Ovary (tissue), 9 donors: ENCODE measurements around the gene LOXL1. TPM values are rescaled to one million over a fixed set of nuclear protein-coding genes. Genes with fewer than 3 reads are reported as not detected.

Experiments used
- DNase-seq, 5 donors: peaks; one replicate each; pipeline ENCODE4 v3.0.0-alpha.2; 2019 to 2020
- H3K27ac ChIP-seq, 2 donors: fragments of 200-600 bp; one replicate each; pipeline versions ENCODE4 v1.5.1 to v1.8.0; 2019 to 2022
- H3K27me3 ChIP-seq: fragments of 200-600 bp; one replicate; pipeline ENCODE4 v1.8.0; 2022
- H3K36me3 ChIP-seq: fragments of 200-600 bp; sonication (generic); one replicate; pipeline ENCODE4 v1.5.1; 2019
- H3K4me1 ChIP-seq: one replicate; pipeline ENCODE4 v1.8.1; 2013; ENCODE audit warnings: mild to moderate bottlenecking, moderate library complexity; ENCODE audit not compliant: insufficient read depth
- H3K4me3 ChIP-seq: fragments of 200-600 bp; sonication (generic); one replicate; pipeline ENCODE4 v1.5.1; 2017
- H3K9me3 ChIP-seq, 2 donors: fragments of 200-600 bp in 1 of 2; sonication (generic) in 1 of 2; one replicate each; pipeline versions ENCODE4 v1.5.1 to v1.8.1; 2013 to 2019; ENCODE audit warnings: mild to moderate bottlenecking in 1 of 2, moderate library complexity in 1 of 2
- EP300 ChIP-seq: sonication (generic); formaldehyde crosslinking; IDR thresholded peaks from one replicate; pipeline ENCODE4 v1.6.1; 2017; ENCODE audit warnings: antibody characterized with exemption
- POLR2A ChIP-seq: fragments of 450-650 bp; IDR thresholded peaks from one replicate; pipeline ENCODE4 v1.6.1; 2017; ENCODE audit warnings: antibody characterized with exemption, mild to moderate bottlenecking, moderate library complexity
- WGBS, 3 donors: extraction: QIAGEN DNeasy Blood & Tissue Kit in 1 of 3; methylation state at CpG; one replicate each; pipeline versions ENCODE4 v1.1.5 to v1.1.7; 2013 to 2017; 5-methylcytosine and 5-hydroxymethylcytosine counted together
- intact Hi-C, 4 donors: fragments of 100-400 bp; cut with DNase I; formaldehyde crosslinking; loops; one replicate each; pipeline versions ENCODE4 v1.11.0 to v1.15.1; 2022 to 2023
- polyA plus RNA-seq, 2 donors: library from polyadenylated mRNA; stranded (reverse); fragments of 200-250 nt in 1 of 2; fragments of 350-450 nt in 1 of 2; fragmentation: Illumina TruSeq in 1 of 2; extraction: RNeasy Lipid Tissue Mini Kit (QIAGEN cat#74804) in 1 of 2; gene quantifications; one replicate each; pipeline ENCODE4 v1.2.3, GENCODE V29; 2013 to 2014
- total RNA-seq, 7 donors: library from RNA; depleted of rRNA in 2 of 7; stranded (reverse); fragments of >200 nt in 2 of 7; fragmentation: NEBNext Ultra II Directional in 3 of 7; extraction: Animal tissue kit (Norgen Biotek cat#: 25700) in 3 of 7; gene quantifications; one replicate each; pipeline versions ENCODE4 v1.1.0 to v1.2.4, GENCODE V29; 2016 to 2023
- TF ChIP-seq, protein P1 (sequence below), 3 donors: fragments of 450-650 bp in 2 of 3; fragments of 200-600 bp in 1 of 3; IDR thresholded peaks; one replicate each; pipeline versions ENCODE4 v1.5.1 to v1.8.0; 2016 to 2022; ENCODE audit warnings: antibody characterized with exemption in 3 of 3, mild to moderate bottlenecking in 1 of 3
- donor health status: DM: no; HTN: no; CAD: no; lungs with moderate emphysema.
- donor health status: DM: no; HTN: no; CAD: no.
- donor health status: Bipolar disorder and iron deficiency.
- donor health status: DM: yes; HTN: yes; CAD: no.
- donor health status: DM: no; HTN: no; CAD: no.
- donor health status: DM: yes; HTN: yes; CAD: no.

LOXL1 gene
- total and polyA plus RNA-seq, 9 donors = 10.1 to 33.8 (median 17.7) TPM

DNA sequence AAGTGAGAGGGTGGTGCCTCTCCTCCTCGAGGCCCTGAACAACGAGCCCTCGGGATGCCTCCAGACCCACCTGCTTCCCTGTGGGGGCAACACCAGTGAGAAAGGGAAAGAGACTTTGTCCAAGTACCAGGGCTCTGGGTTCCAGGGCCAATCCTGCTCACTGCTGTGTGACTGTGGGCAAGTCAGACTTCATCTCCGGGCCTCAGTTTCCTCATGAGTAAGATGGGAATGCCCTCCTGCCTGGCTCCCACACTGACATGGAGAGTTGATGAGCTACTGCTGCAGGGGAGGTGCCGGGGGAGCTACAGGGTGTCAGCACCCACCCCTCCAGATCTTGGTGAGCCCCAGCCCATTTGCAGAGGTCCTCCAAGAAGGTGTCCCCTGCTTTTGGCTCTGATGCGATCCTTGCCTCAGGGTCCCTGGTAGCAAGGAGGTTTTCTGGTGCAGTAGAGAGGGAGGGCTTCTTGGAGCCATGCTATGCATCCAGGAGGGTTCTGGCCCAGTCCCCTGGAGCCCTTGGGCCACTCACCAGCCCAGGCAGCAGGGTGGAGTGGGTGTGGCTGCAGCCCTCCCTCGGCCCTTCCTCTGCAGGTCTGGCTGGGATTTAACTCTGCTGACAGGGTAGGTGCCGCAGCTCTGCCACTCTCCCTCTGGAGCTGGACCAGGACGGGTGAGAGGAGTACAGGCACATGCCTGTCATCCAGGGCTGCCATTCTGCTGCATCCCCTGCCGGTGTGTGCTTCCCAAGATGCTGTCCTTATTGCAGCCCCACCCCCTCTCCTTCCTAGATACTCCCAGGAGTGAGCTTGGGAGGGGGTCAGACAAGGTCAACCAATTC lies 26.9 kb downstream of the LOXL1 start:
- Histone ChIP-seq H3K36me3 (no peaks in the 10 kb centered on the region), H3K4me3 (no peak overlapping the region), H3K27ac (peak overlapping the region; percentile 68 to 97), H3K9me3 (no peaks in the 10 kb centered on the region), H3K4me1 (peaks cover 12% of the 10 kb centered on the region), H3K27me3 (no peaks in the 10 kb centered on the region)
- TF ChIP-seq POLR2A (no peak), EP300 (no peak)
- TF ChIP-seq, protein P1, sequence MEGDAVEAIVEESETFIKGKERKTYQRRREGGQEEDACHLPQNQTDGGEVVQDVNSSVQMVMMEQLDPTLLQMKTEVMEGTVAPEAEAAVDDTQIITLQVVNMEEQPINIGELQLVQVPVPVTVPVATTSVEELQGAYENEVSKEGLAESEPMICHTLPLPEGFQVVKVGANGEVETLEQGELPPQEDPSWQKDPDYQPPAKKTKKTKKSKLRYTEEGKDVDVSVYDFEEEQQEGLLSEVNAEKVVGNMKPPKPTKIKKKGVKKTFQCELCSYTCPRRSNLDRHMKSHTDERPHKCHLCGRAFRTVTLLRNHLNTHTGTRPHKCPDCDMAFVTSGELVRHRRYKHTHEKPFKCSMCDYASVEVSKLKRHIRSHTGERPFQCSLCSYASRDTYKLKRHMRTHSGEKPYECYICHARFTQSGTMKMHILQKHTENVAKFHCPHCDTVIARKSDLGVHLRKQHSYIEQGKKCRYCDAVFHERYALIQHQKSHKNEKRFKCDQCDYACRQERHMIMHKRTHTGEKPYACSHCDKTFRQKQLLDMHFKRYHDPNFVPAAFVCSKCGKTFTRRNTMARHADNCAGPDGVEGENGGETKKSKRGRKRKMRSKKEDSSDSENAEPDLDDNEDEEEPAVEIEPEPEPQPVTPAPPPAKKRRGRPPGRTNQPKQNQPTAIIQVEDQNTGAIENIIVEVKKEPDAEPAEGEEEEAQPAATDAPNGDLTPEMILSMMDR (IDR thresholded peaks at IDR 0.05) = no peak
- WGBS, 3 donors = 64 to 80% (median 74%) methylated on average over 9 to 10 of the region's 10 CpGs
- intact Hi-C loops = loop anchor here in 2 of 4 donors (10.0 kb wide), 2 partner anchors 352 to 362 kb away; no protein-coding TSS in a partner anchor
- peak in 1 of 5 donors; percentile 37 for DNase-seq

DNA sequence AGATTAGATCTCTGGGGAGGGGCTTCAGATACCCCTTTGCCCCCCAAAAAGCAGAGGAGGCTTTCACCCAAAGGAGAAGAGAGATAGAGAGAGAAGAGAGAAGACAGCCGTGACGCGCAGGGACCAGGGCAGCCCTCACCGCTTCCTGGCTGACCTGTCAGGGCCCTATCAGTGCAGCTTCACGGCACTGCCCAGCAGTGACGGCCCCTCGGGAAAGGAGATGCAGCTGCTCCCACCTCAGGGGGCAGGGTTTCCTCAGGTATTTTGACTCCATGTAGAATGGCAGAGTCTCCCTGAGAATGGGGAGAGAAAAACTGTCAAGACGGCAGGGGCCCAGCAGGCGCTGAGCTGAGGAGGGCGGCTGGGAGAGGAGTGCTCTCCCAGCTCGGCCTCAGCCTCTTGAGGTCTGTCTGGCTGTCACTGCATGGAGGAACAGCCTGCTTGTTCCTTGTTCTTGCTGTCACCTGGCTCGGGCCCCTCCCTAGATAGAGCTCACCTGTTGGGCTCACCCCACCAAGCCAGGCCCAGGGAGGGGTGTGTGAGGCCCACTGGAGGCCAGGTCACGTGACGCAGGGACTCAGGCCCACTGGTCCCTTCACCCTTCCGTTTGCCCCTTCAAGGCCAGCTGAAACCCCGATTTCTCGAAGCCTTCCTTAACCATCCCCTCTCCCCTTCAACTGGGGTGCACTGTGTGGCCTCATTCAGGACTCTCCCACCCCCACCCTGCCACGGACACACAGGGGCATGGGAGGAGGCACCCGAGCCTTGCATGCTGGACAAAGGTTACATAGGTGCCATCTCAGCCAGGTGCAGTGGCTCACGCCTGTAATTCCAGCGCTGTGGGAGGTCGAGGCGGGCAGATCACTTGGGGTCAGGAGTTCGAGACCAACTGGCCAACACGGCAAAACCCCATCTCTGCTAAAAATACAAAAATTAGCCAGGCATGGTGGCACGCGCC lies 28.2 kb downstream of the LOXL1 start:
- peaks cover 12% of the 10 kb centered on the region for H3K4me1 ChIP-seq
- intact Hi-C loops = loop anchor here in 2 of 4 donors (10.0 kb wide), 2 partner anchors 350 to 360 kb away; no protein-coding TSS in a partner anchor
- no peaks in the 10 kb centered on the region for H3K9me3 ChIP-seq
- H3K27ac ChIP-seq = no peak overlapping the region
- no peaks in the 10 kb centered on the region for H3K36me3 ChIP-seq
- H3K27me3 ChIP-seq = no peaks in the 10 kb centered on the region
- DNase-seq = peak in 2 of 5 donors; percentile 12 to 32
- H3K4me3 ChIP-seq = no peak overlapping the region
- WGBS, 3 donors = 80 to 90% (median 86%) methylated on average over 26 to 27 of the region's 27 CpGs
- TF ChIP-seq EP300 = no peak
- TF ChIP-seq POLR2A = no peak
- TF ChIP-seq, protein P1 (IDR thresholded peaks at IDR 0.05) = no peak

DNA sequence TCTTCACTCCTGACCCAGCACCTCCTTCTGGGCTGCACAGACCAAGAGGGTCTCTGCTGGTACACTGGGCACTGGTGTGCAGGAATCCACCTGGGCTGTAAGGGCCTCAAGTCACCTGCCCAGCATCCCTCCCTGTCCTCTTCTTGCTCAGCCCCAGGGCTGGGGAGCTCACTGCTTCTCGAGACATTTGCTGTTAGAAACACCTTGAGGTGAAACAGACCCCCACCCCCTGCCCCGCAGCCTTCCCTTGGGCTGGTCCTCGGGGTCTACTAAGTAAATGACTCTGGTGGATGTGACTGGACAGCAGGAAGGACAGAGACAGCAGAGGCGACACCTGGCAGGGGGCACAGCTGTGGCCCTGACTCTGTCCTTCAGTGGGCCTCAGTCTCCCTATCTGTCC lies 29.1 kb downstream of the LOXL1 start:
- peaks cover 12% of the 10 kb centered on the region for H3K4me1 ChIP-seq

More for the DNA sequence above, 29.1 kb downstream of the LOXL1 start:
- Histone ChIP-seq H3K27ac (no peak overlapping the region), H3K27me3 (no peaks in the 10 kb centered on the region), H3K9me3 (no peaks in the 10 kb centered on the region), H3K4me3 (no peak overlapping the region), H3K36me3 (no peaks in the 10 kb centered on the region)
- TF ChIP-seq, protein P1 (IDR thresholded peaks at IDR 0.05) = no peak
- 88 to 95% (median 92%) methylated on average over 4 of the region's 4 CpGs for WGBS, 3 donors
- intact Hi-C loops = loop anchor here in 2 of 4 donors (10.0 kb wide), 2 partner anchors 349 to 359 kb away; no protein-coding TSS in a partner anchor
- DNase-seq = peak in 2 of 5 donors; percentile 16 to 28
